PFSK-1 (cell line): Measurements from ENCODE around the gene STUM.

Experiments used
- FOXP2 ChIP-seq: optimal IDR thresholded peaks from 2 replicates; pipeline ENCODE3; 2011; ENCODE audit warnings: borderline replicate concordance, control low read depth, inconsistent platforms; ENCODE audit not compliant: insufficient read depth; ENCODE audit errors: extremely low read length, extremely low read depth
- POLR2AphosphoS5 ChIP-seq: IDR thresholded peaks from 2 replicates; pipeline ENCODE4 v1.6.1; 2012; ENCODE audit warnings: low read depth, mild to moderate bottlenecking, control low read depth, low read length, moderate library complexity
- SIN3A ChIP-seq: IDR thresholded peaks from 2 replicates; pipeline ENCODE4 v1.6.1; 2012; ENCODE audit warnings: mild to moderate bottlenecking, low read length, moderate library complexity, borderline replicate concordance; ENCODE audit not compliant: insufficient read depth
- TAF1 ChIP-seq: IDR thresholded peaks from 2 replicates; pipeline ENCODE4 v1.6.1; 2012; ENCODE audit warnings: low read length, control low read depth, borderline replicate concordance; ENCODE audit not compliant: insufficient read depth
- TF ChIP-seq, protein P1 (sequence below), 2 experiments: IDR thresholded peaks; 2 replicates each; pipeline versions ENCODE4 v1.6.1 to v1.8.0; 2011 to 2012; ENCODE audit warnings: low read depth in 2 of 2, low read length in 2 of 2, control low read depth in 1 of 2, inconsistent platforms in 1 of 2, mild to moderate bottlenecking in 1 of 2, moderate library complexity in 1 of 2; ENCODE audit not compliant: insufficient read depth in 1 of 2

DNA sequence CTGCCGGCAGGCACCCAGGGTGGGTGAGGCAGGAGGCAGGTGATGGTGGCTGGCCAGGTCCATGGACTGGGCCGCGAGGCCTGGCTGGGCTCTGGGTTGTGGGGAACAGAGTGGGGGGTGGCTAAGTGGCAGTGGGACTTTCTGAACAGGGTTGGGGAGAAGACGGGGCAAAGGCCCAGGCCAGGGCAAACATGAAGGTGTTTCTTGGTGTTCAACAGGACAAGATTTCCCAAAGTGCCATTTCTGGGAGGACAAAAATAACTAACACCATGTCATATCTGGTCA lies 26.8 kb downstream of the STUM start:
- no peak for TF ChIP-seq POLR2AphosphoS5
- no peak for TF ChIP-seq TAF1
- TF ChIP-seq, protein P1, sequence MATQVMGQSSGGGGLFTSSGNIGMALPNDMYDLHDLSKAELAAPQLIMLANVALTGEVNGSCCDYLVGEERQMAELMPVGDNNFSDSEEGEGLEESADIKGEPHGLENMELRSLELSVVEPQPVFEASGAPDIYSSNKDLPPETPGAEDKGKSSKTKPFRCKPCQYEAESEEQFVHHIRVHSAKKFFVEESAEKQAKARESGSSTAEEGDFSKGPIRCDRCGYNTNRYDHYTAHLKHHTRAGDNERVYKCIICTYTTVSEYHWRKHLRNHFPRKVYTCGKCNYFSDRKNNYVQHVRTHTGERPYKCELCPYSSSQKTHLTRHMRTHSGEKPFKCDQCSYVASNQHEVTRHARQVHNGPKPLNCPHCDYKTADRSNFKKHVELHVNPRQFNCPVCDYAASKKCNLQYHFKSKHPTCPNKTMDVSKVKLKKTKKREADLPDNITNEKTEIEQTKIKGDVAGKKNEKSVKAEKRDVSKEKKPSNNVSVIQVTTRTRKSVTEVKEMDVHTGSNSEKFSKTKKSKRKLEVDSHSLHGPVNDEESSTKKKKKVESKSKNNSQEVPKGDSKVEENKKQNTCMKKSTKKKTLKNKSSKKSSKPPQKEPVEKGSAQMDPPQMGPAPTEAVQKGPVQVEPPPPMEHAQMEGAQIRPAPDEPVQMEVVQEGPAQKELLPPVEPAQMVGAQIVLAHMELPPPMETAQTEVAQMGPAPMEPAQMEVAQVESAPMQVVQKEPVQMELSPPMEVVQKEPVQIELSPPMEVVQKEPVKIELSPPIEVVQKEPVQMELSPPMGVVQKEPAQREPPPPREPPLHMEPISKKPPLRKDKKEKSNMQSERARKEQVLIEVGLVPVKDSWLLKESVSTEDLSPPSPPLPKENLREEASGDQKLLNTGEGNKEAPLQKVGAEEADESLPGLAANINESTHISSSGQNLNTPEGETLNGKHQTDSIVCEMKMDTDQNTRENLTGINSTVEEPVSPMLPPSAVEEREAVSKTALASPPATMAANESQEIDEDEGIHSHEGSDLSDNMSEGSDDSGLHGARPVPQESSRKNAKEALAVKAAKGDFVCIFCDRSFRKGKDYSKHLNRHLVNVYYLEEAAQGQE (IDR thresholded peaks at IDR 0.05; ENCODE audit: insufficient read depth in 1 of 2, low read depth in 2 of 2, low read length in 2 of 2), result no peak
- TF ChIP-seq SIN3A, result no peak
- TF ChIP-seq FOXP2, result no peak
